HepG2 (cell line): ENCODE data around the gene TLR9. TPM values are rescaled to one million over a fixed set of nuclear protein-coding genes. Genes with fewer than 3 reads are reported as not detected.

Experiments used
- ADNP ChIP-seq: sonication (generic); formaldehyde crosslinking; IDR thresholded peaks from 2 replicates; pipeline ENCODE4 v1.4.0; 2020; ENCODE audit warnings: missing genetic modification reagents
- EED ChIP-seq: sonication (generic); formaldehyde crosslinking; IDR thresholded peaks from 2 replicates; pipeline ENCODE4 v1.5.0; 2020; ENCODE audit warnings: mild to moderate bottlenecking, missing genetic modification reagents
- FIP1L1 ChIP-seq: fragments of 200-400 bp; formaldehyde crosslinking; IDR thresholded peaks from 2 replicates; pipeline ENCODE4 v1.6.1; 2018; ENCODE audit warnings: low read depth, mild to moderate bottlenecking, low read length, moderate library complexity, borderline replicate concordance; ENCODE audit not compliant: insufficient read depth
- HOXD1 ChIP-seq: sonication (generic); formaldehyde crosslinking; IDR thresholded peaks from 2 replicates; pipeline ENCODE4 v1.5.0; 2020; ENCODE audit warnings: missing genetic modification reagents
- KLF6 ChIP-seq: IDR thresholded peaks from 2 replicates; pipeline ENCODE4 v1.8.0; 2016; ENCODE audit warnings: missing biosample characterization, missing genetic modification reagents
- MBD4 ChIP-seq: IDR thresholded peaks from 2 replicates; pipeline ENCODE4 v1.6.1; 2012; ENCODE audit warnings: low read length, inconsistent platforms, borderline replicate concordance
- RBFOX2 ChIP-seq: fragments of 200-400 bp; formaldehyde crosslinking; IDR thresholded peaks from 2 replicates; pipeline ENCODE4 v1.6.1; 2017; ENCODE audit warnings: low read depth, mild to moderate bottlenecking, low read length
- REPIN1 ChIP-seq: sonication (generic); formaldehyde crosslinking; IDR thresholded peaks from 2 replicates; pipeline ENCODE4 v1.8.0; 2022; ENCODE audit warnings: missing genetic modification reagents, low read depth, mild to moderate bottlenecking, borderline replicate concordance
- STAT5B ChIP-seq: sonication (generic); formaldehyde crosslinking; IDR thresholded peaks from 2 replicates; pipeline ENCODE4 v1.4.0; 2020; ENCODE audit warnings: missing genetic modification reagents
- TBL1XR1 ChIP-seq: fragments of 150-350 bp; IDR thresholded peaks from 2 replicates; pipeline ENCODE4 v1.6.1; 2014; ENCODE audit warnings: borderline replicate concordance, low read length; ENCODE audit not compliant: partially characterized antibody
- TEAD2 ChIP-seq: sonication (generic); formaldehyde crosslinking; IDR thresholded peaks from 2 replicates; pipeline ENCODE4 v1.9.0; 2021; ENCODE audit warnings: missing genetic modification reagents
- ZC3H4 ChIP-seq: sonication (generic); formaldehyde crosslinking; IDR thresholded peaks from 2 replicates; pipeline ENCODE4 v1.4.0; 2020; ENCODE audit warnings: missing genetic modification reagents, borderline replicate concordance
- ZFAT ChIP-seq: sonication (generic); formaldehyde crosslinking; conservative IDR thresholded peaks from 2 replicates; pipeline ENCODE4 v1.8.1; 2023; ENCODE audit warnings: missing genetic modification reagents, inconsistent platforms
- ZNF460 ChIP-seq: sonication (generic); formaldehyde crosslinking; IDR thresholded peaks from 2 replicates; pipeline ENCODE4 v1.5.1; 2020; ENCODE audit warnings: missing genetic modification reagents, mild to moderate bottlenecking, borderline replicate concordance
- ZNF569 ChIP-seq: sonication (generic); formaldehyde crosslinking; IDR thresholded peaks from 2 replicates; pipeline ENCODE4 v1.5.0; 2020; ENCODE audit warnings: mild to moderate bottlenecking, missing genetic modification reagents, moderate library complexity, borderline replicate concordance
- ZNF607 ChIP-seq: sonication (generic); formaldehyde crosslinking; IDR thresholded peaks from 2 replicates; pipeline ENCODE4 v1.5.1; 2020; ENCODE audit warnings: missing genetic modification reagents, mild to moderate bottlenecking, borderline replicate concordance
- ZNF615 ChIP-seq: sonication (generic); formaldehyde crosslinking; IDR thresholded peaks from 2 replicates; pipeline ENCODE4 v1.5.0; 2020; ENCODE audit warnings: mild to moderate bottlenecking, missing genetic modification reagents, borderline replicate concordance
- polyA plus RNA-seq, 8 experiments: library from polyadenylated mRNA; depleted of rRNA in 3 of 8; stranded (reverse) in 7 of 8; unstranded in 1 of 8; fragments of >200 nt; fragmentation: Illumina TruSeq in 4 of 8; extraction: Trizol in 4 of 8; gene quantifications; 2 replicates each; pipeline versions ENCODE4 v1.2.1 to v1.2.3, GENCODE V29; 2011 to 2016; ENCODE audit warnings: low read depth in 4 of 8, missing spikeins in 1 of 8, mixed read lengths in 1 of 8; ENCODE audit not compliant: insufficient read depth in 1 of 8
- total RNA-seq, 5 experiments: library from RNA; depleted of rRNA; stranded (reverse); fragments of >200 nt; fragmentation: Illumina TruSeq; extraction: Trizol; gene quantifications; 2 replicates each; pipeline ENCODE4 v1.2.3, GENCODE V29; 2016; ENCODE audit warnings: low read depth in 1 of 5
- TF ChIP-seq, protein P1 (sequence below): sonication (generic); formaldehyde crosslinking; IDR thresholded peaks from 2 replicates; pipeline ENCODE4 v1.4.0; 2020; ENCODE audit warnings: missing genetic modification reagents, mild to moderate bottlenecking, borderline replicate concordance
- TF ChIP-seq, protein P2 (sequence below): IDR thresholded peaks from 2 replicates; pipeline ENCODE4 v1.6.1; 2016

The TLR9 gene
- total and polyA plus RNA-seq, 2 of the 13 experiments (the other 11 are each of a cell fraction or from before 2014, with no cell fraction given), result not detected

GRCh38 chr3:52238193-52238760, 12.8 kb upstream of the TLR9 start (continued):
- TF ChIP-seq, protein P1, sequence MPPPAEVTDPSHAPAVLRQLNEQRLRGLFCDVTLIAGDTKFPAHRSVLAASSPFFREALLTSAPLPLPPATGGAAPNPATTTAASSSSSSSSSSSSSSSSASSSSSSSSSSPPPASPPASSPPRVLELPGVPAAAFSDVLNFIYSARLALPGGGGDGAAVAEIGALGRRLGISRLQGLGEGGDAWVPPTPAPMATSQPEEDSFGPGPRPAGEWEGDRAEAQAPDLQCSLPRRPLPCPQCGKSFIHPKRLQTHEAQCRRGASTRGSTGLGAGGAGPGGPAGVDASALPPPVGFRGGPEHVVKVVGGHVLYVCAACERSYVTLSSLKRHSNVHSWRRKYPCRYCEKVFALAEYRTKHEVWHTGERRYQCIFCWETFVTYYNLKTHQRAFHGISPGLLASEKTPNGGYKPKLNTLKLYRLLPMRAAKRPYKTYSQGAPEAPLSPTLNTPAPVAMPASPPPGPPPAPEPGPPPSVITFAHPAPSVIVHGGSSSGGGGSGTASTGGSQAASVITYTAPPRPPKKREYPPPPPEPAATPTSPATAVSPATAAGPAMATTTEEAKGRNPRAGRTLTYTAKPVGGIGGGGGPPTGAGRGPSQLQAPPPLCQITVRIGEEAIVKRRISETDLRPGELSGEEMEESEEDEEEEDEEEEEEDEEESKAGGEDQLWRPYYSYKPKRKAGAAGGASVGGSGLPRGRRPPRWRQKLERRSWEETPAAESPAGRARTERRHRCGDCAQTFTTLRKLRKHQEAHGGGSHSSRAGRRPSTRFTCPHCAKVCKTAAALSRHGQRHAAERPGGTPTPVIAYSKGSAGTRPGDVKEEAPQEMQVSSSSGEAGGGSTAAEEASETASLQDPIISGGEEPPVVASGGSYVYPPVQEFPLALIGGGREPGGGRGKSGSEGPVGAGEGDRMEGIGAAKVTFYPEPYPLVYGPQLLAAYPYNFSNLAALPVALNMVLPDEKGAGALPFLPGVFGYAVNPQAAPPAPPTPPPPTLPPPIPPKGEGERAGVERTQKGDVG (CRISPR knock-in tag), result no peak
- TF ChIP-seq EED (no peak; the same call in 1 of the 2 replicates), REPIN1 (CRISPR knock-in tag) (peak; percentile 45), TEAD2 (no peak), ZNF569 (CRISPR knock-in tag) (no peak), MBD4 (no peak), HOXD1 (CRISPR knock-in tag) (0 out of 2 replicates have a peak, but pooled peaks have one; percentile 17), ZNF607 (no peak; the same call in 1 of the 2 replicates), FIP1L1 (no peak), ZC3H4 (CRISPR knock-in tag) (no peak), ADNP (CRISPR knock-in tag) (no peak), TBL1XR1 (peak; percentile 76), STAT5B (CRISPR knock-in tag) (no peak), RBFOX2 (no peak), ZFAT (CRISPR knock-in tag) (no peak), ZNF615 (CRISPR knock-in tag) (no peak), ZNF460 (CRISPR knock-in tag) (peak; percentile 33; the same call in 1 of the 2 replicates), KLF6 (no peak)
- TF ChIP-seq, protein P2, sequence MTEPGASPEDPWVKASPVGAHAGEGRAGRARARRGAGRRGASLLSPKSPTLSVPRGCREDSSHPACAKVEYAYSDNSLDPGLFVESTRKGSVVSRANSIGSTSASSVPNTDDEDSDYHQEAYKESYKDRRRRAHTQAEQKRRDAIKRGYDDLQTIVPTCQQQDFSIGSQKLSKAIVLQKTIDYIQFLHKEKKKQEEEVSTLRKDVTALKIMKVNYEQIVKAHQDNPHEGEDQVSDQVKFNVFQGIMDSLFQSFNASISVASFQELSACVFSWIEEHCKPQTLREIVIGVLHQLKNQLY (CRISPR knock-in tag), result 0 out of 2 replicates have a peak, but pooled peaks have one; percentile 27
